ENCODE data around the gene SNCG.
"Not testable (repeated sequence)": the region's sequence is repeated elsewhere in the genome, so short reads cannot be mapped to it uniquely, and the experiment has no call there.

The SNCG gene

GRCh38 chr10:86932674-86933073 is 25.7 kb upstream of the SNCG start:
- TF ChIP-seq CTCF (IDR thresholded peaks at IDR 0.05; ENCODE audit: low read depth, low read length, missing control alignments) = no peak
- in situ Hi-C loops (cut with HindIII; ENCODE audit: low sequenced_read_pairs) = no loop called here
- no peak for DNase-seq (ENCODE audit: low read depth)

DNA sequence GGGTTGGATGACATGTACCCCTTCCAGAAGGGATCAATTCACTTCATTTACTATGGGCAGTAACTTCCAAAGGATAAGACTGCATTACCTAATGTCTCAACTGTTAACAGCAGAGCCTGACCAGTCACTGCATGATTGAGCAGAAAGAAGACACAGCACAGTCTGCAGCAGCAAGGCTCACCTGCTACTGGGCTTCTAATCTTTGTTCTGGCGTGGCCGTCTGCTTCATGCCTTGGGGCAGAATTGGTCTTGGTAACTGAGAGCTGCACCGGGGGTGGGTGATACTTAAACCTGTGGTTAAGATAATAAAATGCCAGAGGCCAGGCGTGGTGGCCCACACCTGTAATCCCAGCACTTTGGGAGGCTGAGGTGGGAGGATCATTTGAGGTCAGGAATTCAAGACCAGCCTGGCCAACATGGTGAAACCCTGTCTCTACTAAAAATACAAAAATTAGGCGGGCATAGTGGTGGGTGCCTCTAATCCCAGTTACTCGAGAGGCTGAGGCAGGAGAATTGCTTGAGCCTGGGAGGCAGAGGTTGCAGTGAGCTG is 24.2 kb upstream of the SNCG start:
- in situ Hi-C loops (cut with HindIII; ENCODE audit: low sequenced_read_pairs); DNase-seq (ENCODE audit: low read depth); H3K4me3 ChIP-seq (ENCODE audit: low read depth, low read length): not testable (repeated sequence)

More at GRCh38 chr10:86932674-86933073, 25.7 kb upstream of the SNCG start:
- H3K4me3 ChIP-seq (ENCODE audit: low read depth, low read length) = no peak overlapping the region

DNA sequence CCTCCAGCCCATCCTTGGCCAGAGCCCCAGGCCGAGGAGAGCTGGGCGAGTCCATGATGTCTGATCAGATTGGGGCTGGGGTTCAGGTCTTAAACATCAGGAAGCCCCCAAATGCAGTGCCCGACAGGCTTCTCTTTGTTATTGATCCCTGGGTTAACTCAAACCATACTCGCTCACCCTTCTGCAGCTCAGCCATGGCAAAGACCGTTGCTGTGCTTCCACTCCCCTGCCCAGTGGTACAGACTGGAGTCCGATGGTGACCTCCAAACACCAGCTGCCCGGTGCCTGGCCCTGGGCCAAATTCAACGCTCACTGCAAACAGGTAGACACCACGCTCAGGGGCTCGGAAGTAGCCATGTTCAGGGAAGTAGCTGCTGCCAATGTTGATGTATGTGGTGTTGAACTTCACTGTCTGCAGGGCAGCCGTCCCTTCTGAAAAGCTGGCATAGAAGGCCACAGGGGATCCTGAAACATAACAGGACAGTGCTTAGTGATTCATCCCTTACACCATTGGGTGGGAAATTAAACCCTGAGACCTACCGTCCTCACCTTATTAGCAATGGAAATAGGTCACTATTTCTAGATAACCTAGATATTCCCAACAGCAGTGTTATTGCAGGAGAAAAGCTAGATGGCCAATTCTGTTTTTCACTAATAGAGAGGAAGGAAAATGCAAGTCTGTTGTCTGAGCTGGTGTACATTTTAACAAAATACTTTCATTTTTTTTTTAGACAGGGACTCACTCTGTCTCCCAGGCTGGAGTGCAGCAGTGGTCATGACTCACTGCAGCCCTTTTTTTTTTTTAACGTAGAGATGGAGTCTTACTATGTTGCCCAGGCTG is 21.5 kb upstream of the SNCG start:
- no peak overlapping the region for H3K4me3 ChIP-seq (ENCODE audit: low read depth, low read length)
- DNase-seq (ENCODE audit: low read depth) = no peak
- no peak for TF ChIP-seq CTCF (IDR thresholded peaks at IDR 0.05; ENCODE audit: low read depth, low read length, missing control alignments)
- in situ Hi-C loops (cut with HindIII; ENCODE audit: low sequenced_read_pairs) = no loop called here

DNA sequence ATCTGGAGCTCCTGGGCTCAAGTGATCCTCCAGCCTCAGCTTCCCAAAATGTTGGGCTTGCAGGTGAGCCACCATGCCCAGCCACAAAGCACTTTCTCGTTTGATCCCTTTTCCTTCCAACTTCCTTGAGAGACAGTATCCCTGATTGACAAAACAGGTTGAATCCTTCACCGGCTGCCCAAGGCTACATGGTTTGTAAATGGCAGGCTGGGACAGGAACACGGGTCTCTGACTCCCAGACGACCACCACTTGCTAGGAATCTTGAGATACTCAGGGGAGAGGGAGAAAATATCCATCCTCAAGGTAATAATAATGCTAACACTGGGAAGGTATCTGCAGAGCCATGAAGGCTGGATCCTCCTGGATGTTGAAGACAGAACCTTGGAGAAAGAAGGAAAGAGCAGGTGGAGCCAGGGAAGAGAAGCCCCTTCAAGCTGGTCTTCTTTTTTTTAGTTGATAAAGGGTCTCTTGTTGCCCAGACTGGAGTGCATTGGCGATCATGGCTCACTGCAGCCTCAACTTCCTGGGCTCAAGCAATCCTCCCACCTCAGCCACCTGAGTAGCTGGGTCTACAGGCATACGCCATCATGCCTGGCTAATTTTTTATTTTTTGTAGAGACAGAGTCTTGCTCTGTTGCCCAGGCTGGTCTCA is 20.8 kb upstream of the SNCG start:
- DNase-seq (ENCODE audit: low read depth) = no peak
- TF ChIP-seq CTCF (IDR thresholded peaks at IDR 0.05; ENCODE audit: low read depth, low read length, missing control alignments) = no peak
- no peak overlapping the region for H3K4me3 ChIP-seq (ENCODE audit: low read depth, low read length)
- in situ Hi-C loops (cut with HindIII; ENCODE audit: low sequenced_read_pairs) = no loop called here

DNA sequence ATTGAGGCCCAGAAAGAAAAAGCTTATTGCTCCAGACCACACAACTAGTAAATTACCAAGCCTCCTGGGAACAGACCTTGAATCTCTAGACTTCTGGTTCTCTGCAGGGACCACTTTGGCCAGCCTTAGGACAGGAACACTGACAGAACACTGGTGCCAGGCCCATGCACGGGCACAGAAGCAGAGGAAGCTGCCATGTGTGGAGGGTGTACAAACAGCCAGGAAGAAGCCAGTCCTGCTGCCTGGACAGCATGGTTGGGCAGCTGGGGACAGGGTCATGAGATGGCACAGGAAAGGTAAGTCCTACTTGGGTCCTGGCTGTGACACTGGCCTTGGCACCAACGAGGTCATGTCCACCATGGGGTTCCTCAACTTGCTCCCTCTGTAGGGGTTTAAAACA is 20.1 kb upstream of the SNCG start:
- no peak for TF ChIP-seq CTCF (IDR thresholded peaks at IDR 0.05; ENCODE audit: low read depth, low read length, missing control alignments)
- no peak overlapping the region for H3K4me3 ChIP-seq (ENCODE audit: low read depth, low read length)
- in situ Hi-C loops (cut with HindIII; ENCODE audit: low sequenced_read_pairs) = no loop called here
- no peak for DNase-seq (ENCODE audit: low read depth)

- in situ Hi-C loops (cut with HindIII; ENCODE audit: low sequenced_read_pairs); DNase-seq (ENCODE audit: low read depth); H3K4me3 ChIP-seq (ENCODE audit: low read depth, low read length): not testable (repeated sequence)
These were observed 18.3 kb upstream of the SNCG start for GRCh38 chr10:86940076-86940475.

- H3K4me3 ChIP-seq (ENCODE audit: low read depth, low read length) = no peak overlapping the region
- in situ Hi-C loops (cut with HindIII; ENCODE audit: low sequenced_read_pairs) = no loop called here
- no peak for TF ChIP-seq CTCF (IDR thresholded peaks at IDR 0.05; ENCODE audit: low read depth, low read length, missing control alignments)
- no peak for DNase-seq (ENCODE audit: low read depth)
These were observed 17.7 kb upstream of the SNCG start for GRCh38 chr10:86940677-86941076.

All from astrocyte of the cerebellum (primary cell).